Activated CD8-positive, alpha-beta memory T cell treated with anti-CD3 and anti-CD28 coated beads, Interleukin-2, amount 50 U/mL, for 1 hour (primary cell): Measurements from ENCODE around the gene SLC5A1.

ENCODE experiments used
- DNase-seq: peaks from one replicate; pipeline ENCODE4 v3.0.0-alpha.2; 2020; ENCODE audit errors: extremely low read depth

Gene SLC5A1

DNA sequence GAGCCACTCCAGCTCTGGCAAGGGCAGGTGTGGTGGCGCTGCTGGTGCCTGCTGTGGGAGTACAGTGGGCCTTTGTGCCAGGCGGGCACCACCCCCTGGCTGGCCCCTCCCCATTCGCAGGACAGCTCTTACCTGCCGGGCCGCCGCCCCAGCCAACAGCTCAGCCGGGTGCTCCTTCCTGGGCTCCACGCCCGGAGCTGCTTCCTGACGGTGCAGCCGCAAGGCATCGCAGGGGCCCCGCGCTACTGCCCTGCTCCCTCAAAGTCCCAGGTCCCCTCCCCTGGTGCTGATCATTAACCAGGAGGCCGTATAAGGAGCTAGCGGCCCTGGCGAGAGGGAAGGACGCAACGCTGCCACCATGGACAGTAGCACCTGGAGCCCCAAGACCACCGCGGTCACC lies at the start of gene SLC5A1:
SLC5A1 (plus strand) TSS at position 338 of the 400 bp plus-strand sequence; CDS start at position 359, 21 bp downstream.
- DNase-seq = no peak

DNA sequence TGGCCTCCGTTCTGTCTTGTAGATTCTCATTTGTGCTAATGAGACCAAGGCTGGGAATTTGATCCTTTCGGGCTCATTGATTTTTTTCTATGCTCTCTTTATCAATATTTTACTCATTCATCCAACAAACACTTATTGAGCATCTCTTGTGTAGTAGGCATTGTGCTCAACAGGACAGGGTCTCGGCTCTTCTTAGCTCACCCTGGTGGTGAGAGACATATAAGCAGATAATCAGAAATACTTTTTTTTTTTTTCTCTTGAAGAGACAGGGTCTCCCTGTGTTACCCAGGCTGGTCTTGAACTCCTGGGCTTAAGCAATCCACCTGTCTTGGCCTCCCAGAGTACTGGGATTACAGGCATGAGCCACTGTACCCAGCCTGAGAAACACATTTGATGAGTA lies 48.0 kb upstream of the SLC5A1 start:
- no peak for DNase-seq

DNA sequence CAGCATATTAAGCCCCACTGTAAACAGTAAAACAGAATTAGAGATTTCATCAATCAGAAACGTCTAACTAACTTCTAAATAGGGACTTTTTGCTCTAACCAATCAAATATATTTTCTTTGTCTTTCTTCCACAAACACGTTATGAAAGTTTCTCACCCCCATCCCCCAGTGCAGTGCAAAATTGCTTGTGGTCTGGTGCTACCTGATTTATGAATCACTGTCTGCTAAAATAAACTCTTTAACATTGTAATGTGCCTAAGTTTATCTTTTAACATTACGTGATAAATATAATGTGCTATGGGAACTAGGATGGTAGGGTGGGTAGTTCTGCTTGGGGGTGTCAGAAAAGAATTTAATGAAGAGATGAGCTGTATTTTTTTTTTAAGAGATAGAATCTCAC lies 47.3 kb upstream of the SLC5A1 start:
- no peak for DNase-seq

DNA sequence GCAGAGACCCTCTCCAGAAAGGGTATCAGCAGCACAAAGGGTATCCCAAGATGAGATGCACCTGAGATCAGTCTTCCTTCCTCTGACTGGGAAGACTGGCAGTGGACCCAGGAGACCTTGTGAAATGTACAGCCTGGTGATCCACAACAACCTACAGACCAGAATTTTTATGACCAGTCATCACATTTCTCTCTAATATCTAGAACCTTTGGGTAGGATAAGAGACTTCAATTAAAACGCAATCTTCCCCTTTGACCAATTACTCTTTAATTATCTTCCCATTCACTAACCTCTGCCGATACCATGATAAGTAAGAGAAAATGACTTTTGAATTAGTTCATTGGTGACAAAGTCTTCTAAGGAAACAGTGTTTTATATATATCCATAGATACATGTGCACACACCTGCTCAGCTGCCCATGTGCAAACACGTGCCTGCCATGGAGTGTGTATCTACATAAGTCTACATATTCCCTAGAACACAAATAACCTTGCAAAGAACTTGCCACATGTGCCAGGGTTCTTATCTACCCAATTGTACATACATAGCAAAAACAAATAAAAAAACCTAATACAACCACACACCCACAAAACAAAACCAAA lies 44.2 kb upstream of the SLC5A1 start:
- no peak for DNase-seq

DNA sequence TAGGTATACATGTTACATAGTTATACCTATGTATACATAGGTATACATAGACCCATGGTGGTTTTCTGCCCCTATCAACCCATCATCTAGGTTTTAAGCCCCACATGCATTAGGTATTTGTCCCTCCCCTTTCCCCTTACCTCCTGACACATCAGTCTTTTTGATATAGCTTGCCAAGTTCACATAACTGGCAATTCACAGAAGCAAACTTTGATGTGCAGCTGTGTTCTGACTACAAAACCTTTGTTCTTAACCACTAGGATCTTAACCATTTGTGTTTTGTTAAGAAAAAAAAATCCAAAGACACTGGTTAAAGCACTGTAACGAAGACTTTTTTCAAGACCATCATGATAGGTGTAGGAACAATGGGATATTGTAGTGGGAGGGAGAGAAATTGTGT lies 42.9 kb upstream of the SLC5A1 start:
- no peak for DNase-seq

DNA sequence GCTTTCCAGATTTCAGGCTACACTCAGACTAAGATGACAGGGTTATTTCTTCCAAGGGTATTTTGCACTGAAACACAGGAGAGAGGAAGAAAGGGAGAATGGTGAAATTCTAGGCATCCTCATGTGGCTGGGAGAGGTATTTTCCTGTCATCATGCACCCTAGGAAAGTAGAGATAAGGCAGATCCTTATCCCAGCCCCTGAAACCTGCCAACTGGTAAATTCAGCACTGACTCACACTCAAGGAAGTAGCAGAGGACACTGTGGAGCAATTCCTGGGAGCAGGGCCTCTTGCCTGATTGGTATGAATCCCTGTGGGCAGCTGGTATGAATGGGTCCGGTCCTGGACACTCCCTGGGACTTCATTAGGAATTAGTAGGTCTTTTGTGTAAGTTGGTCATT lies 37.6 kb upstream of the SLC5A1 start:
- no peak for DNase-seq

DNA sequence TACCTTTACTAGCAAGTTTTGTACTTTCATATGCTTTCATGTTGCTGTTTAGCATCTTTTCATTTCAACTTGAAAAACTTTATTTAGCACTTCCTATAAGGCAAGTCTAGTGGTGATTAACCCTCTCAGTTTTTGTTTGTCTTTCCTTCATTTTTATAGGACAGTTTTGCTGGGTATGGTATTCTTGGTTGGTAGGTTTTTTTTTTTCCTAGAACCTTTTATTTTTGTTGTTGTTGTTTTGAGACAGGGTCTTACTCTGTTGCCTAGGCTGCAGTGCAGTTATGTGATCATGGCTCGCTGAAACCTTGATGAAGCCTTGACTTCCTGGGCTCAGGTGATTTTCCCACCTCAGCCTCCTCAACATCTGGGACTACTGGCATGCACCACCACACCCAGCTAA lies 29.9 kb upstream of the SLC5A1 start:
- DNase-seq = no peak

DNA sequence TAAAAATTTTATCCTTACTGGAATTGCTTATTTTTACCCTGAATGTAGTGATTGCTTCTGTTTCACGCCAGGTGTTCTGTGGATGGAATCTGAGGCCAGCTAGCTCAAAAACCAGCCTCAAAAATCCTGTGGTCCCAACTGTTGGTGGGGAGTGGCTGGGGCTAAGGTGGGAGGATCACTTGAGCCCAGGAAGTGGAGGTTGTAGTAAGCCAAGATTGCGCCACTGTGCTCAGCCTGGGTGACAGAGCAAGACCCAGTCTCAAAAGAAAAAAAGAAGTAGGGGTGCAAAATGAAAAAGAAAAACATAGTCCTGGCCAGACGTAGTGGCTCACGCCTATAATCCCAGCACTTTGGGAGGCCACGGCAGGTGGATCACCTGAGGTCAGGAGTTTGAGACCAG lies 27.0 kb upstream of the SLC5A1 start:
- DNase-seq = no peak

DNA sequence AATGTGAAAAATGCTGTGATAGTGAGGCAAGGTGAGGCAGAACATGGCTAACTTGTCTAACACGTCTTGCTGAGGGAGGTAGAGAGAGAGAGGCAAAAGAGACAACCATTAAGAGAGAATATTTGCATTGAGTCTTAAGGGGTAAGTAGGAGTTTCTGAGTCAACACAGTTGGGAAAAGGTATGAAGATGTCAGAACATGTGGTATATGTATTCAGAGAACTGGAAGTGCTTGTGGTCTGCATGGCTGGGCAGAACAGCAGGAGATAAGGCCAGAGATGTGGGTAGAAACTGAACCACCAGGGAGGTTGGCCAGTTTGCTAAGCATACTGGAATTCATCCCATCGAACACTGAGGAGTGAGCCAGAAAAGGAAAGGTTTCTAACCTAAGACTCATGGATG lies 25.0 kb upstream of the SLC5A1 start:
- DNase-seq = no peak

DNA sequence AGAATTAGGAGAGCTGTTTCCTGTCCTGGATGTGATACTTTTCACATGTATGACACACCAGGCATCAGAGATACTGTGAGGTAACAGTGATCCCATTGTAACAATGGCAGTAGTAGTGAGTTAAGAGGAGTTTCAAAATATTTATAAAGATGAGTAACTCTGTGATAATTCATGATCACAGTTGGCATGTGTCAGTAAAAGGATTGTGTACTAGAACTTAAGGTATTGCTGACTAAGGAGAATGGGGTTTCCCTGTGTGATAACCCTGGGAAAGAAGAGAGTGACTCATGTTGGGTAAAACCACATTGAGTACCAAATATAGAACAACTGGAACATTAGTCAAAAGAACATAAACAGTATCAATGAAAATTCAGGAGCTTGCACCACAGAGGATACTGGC lies 22.9 kb upstream of the SLC5A1 start:
- DNase-seq = no peak

DNA sequence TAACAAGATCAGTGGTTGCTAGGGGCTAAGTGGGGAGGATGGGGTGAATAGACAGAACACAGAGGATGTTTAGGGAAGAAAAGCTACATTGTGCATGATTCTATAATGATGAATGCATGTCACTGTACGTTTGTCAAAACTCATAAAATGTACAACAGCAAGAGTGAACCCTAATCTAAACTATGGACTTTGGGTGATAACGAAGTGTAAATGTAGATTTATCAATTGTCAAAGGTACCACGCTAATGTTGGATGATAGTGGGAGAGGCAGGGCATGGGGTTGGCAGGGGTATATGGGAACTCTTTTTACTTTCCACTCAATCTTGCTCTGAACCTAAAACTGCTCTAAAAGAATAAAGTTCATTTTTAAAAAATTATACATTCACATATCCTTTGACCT lies 21.3 kb upstream of the SLC5A1 start:
- DNase-seq = no peak

DNA sequence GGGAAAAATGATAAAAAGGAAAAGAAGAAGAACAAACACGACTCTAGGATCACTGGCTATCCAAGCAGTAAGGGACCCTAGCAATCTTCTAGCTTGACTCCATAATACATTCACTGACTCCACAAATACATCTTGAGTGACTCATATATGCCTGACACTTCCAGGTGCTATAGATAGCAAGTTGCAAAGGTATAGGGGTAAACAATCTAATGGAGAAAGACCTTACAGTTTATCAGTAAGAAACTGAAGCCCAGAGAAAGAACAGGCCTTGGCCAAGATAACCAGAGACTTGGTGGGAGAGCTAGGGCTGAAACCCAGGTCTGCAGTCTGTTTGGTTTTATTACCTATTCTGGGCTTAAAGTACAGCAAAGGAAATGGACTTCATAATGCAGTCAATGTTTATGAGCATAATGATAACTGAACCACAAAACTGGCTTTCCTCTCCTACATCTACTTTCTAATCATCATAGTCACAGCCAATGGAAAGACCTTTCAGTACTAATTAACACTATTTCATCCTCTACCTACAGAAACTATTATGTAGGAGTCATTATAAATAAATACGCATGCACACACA lies 19.7 kb upstream of the SLC5A1 start:
- no peak for DNase-seq

DNA sequence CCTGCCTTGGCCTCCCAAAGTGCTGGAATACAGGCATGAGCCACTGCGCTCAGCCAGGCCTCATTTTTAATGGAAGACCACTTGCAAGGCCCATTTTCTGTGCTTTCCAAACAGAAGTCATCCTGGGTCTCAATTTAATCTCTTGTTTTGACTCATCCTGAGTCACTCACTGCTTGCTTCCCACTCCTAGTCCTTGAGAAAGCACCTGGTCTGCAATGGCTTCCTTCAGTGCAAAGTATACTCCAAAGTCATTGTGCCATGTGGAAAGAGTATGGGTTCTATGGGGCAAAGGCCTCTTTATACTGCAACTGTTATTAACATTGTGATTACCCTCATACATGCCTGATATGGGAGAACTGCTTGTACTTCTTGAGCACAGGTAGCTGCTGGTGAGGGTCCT lies 18.3 kb upstream of the SLC5A1 start:
- no peak for DNase-seq

DNA sequence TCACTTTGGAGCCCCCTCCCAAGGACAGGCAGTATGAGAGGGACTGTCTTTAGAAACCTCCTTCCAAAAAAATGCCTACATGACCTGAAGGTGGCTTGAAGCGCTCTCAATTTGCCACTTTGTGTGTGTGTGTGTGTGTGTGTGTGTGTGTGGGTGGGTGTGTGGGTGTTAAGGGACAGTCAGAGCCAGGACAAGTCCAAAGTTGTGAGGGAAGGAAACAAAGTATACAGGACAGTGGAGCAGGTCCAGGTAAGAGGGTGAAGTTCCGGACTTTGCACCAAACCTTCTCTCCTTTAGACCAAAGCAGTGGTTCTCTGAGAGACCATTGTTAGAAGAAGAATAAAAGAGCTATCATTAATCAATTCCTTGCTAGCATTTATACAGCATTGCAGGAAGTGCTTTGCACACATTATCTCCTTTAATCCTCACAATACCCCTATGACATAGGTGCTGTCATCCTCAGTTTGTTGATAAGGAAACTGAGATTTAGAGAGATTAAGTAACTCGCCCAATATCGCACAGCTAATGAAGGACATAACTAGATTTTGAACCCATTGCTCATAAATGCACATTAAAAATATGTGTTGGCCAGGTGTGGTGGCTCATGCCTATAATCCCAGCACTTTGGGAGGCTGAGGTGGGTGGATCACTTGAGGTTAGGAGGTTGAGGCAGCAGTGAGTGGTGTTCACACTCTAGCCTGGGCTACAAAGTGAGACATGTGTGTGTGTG lies 12.4 kb upstream of the SLC5A1 start:
- no peak for DNase-seq

DNA sequence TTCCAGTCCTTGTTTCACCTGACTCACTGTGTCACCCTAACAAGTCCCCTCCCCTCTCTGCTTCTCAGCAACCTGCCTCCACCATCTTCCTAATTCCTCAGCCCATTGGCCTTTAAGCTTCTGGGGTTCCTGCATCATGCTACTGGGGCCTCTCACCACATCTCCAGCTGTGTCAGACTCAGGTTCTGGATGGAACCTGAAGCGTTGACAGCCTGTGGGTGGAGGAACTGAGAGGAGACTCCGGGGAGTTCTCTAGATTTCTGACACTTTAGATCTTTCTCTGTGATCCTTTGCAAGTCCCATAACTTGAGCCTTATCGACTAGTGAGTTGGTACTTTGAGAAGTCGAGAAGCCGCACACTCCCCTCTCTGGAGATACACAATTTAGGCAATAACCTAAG lies 11.6 kb upstream of the SLC5A1 start:
- no peak for DNase-seq

DNA sequence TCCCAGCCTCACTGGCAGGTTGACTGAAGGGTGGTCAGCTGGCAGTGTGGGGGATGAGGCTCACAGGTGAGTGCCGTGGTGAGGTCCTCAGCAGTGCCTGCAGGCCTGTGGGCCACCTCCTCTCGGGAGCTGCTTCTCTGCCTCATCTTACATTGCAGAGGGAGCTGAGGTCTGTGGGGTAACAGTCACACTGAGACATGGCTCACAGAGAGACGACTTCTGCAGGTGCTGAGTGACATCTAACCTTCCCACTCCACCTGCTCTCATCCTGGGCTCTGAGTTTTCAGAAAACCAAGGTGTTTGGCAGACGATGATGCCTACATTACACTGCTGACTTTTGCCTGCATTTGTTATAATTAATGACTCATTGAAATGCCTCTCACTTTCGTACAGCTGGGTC lies 8.8 kb upstream of the SLC5A1 start:
- DNase-seq = no peak

DNA sequence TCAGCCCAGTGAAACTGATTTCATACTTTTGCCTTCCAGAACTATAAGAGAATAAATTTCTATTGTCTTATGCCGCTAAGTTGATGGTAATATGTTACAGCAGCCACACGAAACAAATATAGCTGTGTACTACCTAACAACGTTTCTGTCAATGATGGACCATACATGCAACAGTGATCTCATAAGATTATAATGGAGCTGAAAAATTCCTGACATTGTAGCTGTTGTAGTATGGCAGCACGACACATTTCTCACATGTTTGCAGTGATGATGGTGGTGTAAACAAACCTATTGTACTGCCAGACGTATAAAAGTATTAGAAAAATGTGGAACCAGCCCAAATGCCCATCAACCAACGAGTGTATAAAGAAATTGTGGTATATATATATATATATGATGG lies 5.8 kb upstream of the SLC5A1 start:
- no peak for DNase-seq

DNA sequence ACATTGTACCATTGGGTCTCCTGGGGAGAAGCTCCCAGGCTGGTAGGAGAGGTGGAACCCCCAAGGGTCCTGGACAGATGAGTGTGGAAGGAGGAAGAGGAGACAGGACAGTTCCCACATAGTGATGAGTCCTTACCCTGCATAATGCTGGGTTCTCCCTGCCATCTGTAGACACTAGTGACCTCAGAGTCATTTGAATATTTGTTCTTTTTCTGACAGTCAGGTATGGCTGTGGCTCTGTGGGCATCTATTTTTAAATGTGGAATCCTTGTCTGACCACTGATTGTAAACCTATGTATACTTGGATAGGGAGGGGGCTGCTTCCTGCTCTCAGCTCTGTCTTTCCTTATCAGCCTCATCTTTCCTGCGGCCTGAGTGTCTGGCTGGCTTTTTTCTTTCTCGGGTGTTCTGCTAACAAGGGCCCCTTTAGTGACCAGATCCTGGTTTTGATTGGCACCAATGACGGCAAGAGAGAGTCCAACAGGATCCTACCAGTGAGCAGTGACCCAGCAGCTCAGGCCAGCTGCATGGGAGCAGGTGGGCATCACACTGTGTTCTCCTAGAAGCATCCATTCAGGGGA lies 2.6 kb upstream of the SLC5A1 start:
- DNase-seq = no peak

DNA sequence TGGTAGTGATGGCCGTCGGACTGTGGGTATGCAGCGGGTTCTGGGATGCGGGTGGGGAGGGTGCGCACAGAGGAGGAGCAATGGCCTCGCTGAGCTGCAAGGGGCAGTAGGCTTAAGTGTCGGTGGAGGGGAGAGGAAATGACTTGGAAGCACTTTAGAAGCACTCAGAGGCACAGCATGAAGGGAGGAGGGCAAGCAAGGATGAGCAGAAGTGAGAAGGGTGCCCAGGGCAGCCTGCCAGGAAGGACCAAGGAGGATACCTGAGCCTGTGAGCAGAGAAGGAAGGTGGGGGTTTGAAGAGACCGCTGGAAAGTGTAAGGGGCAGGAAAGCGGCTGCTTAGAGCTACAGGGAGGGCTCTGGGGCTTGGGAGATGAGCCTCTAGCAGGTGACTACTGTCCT lies 330 bp downstream of the SLC5A1 start:
- DNase-seq = no peak

DNA sequence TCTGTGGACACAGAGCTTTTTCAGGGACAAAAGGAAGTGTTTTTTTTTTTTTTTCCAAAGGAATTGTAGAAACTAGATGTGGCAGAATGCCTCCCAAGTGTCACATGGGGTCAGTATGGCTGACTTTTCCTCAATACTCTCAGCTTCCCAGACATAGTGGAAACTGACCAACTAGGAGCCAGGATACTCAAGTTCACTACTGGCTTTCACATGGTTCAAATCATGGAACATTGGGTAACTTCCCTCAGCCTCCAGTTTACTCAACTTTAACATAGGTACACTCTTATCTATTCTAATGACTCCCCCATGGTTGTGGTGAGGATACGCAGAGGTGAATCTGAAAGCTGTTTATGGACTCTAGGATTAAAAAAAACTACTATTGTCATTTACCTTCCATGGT lies 1.4 kb downstream of the SLC5A1 start:
- DNase-seq = no peak

DNA sequence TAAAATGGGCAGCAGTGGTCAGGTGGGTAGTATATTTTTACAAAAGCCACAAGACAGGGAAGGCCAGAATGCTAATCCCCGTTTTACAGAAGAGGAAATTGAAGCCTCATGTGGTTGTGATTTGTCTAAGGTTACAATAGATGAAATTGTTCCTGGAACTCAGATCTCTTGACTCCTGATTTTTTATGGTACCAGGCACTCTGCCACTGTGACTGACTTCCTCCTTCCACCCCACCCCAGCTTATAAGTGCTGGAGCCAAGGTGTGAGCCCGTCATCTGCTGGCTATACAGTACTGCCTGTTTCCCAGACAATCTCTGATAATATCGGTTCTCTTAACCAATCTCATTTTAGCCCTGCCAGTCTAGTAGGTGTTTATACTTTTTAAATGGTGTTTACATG lies 1.9 kb downstream of the SLC5A1 start:
- no peak for DNase-seq

DNA sequence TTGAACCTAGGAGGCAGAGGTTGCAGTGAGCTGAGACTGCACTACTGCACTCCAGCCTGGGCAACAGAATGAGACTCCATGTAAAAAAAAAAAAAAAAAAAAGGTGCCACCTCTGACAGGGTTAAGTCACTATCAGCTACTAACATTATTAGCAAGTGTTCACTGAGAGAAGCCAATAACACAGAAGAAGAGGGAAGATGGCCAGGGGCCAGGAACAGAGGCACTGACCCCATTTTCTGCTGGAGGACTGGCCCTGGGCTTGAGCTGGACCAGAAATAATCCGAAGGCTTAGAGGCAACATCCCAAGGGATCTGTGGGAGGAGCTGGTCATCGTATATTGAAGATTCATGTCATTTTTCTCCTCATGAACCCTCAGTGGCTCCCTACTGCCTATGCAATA lies 5.0 kb downstream of the SLC5A1 start:
- no peak for DNase-seq
